ENCODE measurements around the gene EVA1C. TPM values are rescaled to one million over a fixed set of nuclear protein-coding genes. Genes with fewer than 3 reads are reported as not detected.

Gene EVA1C
- total RNA-seq, 4 donors from 2014 or later = 22.4 to 35.1 (median 30.3) TPM

DNA sequence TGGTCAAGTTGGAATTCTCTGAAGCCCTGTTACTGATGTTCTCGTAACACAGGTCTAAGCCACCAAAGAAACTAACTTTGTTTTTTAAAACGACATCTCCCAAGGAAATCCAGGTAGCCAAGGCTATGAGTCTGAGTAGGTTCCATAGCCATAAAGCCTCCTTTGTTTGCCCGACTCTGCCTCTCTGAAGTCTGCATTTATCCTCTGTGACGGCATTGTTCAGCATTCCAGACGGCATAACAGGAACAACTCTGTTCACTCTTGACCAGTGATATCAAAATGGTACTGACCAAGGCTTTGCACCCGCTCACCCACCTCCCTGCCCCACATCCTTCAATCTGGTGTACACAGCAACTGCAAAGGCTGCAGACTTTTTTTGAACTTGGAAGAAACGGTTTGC lies 34.5 kb upstream of the EVA1C start:
- Histone ChIP-seq H3K36me3 (peaks cover 0 to 45% (median 0%) of the 10 kb centered on the region in 3 donors), H3K9me3 (no peaks in the 10 kb centered on the region), H3K27ac (no peak overlapping the region), H3K4me3 (no peak overlapping the region), H3K4me1 (peaks cover 0 to 8% (median 0%) of the 10 kb centered on the region in 4 donors), H3K27me3 (no peaks in the 10 kb centered on the region)
- no peak for TF ChIP-seq POLR2A (IDR thresholded peaks at IDR 0.05)
- TF ChIP-seq, protein P1, sequence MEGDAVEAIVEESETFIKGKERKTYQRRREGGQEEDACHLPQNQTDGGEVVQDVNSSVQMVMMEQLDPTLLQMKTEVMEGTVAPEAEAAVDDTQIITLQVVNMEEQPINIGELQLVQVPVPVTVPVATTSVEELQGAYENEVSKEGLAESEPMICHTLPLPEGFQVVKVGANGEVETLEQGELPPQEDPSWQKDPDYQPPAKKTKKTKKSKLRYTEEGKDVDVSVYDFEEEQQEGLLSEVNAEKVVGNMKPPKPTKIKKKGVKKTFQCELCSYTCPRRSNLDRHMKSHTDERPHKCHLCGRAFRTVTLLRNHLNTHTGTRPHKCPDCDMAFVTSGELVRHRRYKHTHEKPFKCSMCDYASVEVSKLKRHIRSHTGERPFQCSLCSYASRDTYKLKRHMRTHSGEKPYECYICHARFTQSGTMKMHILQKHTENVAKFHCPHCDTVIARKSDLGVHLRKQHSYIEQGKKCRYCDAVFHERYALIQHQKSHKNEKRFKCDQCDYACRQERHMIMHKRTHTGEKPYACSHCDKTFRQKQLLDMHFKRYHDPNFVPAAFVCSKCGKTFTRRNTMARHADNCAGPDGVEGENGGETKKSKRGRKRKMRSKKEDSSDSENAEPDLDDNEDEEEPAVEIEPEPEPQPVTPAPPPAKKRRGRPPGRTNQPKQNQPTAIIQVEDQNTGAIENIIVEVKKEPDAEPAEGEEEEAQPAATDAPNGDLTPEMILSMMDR (IDR thresholded peaks at IDR 0.05) = no peak
- DNase-seq = no peak

GRCh38 chr21:32378956-32379355 lies 33.5 kb upstream of the EVA1C start:
- TF ChIP-seq, protein P1 (IDR thresholded peaks at IDR 0.05) = no peak
- TF ChIP-seq POLR2A (IDR thresholded peaks at IDR 0.05) = no peak
- Histone ChIP-seq H3K27me3 (no peaks in the 10 kb centered on the region), H3K36me3 (peaks cover 0 to 53% (median 0%) of the 10 kb centered on the region in 3 donors), H3K4me1 (peaks cover 0 to 12% (median 0%) of the 10 kb centered on the region in 4 donors), H3K4me3 (no peak overlapping the region), H3K9me3 (no peaks in the 10 kb centered on the region), H3K27ac (no peak overlapping the region)
- no peak for DNase-seq

- no peak for DNase-seq
- H3K4me3 ChIP-seq = no peak overlapping the region
- no peaks in the 10 kb centered on the region for H3K9me3 ChIP-seq
- TF ChIP-seq POLR2A (IDR thresholded peaks at IDR 0.05) = no peak
- TF ChIP-seq, protein P1 (IDR thresholded peaks at IDR 0.05) = no peak
- H3K27me3 ChIP-seq = no peaks in the 10 kb centered on the region
- H3K27ac ChIP-seq = no peak overlapping the region
- peaks cover 0 to 12% (median 0%) of the 10 kb centered on the region in 4 donors for H3K4me1 ChIP-seq
- H3K36me3 ChIP-seq = peaks cover 0 to 50% (median 0%) of the 10 kb centered on the region in 3 donors
Observed at GRCh38 chr21:32380940-32381339, 31.6 kb upstream of the EVA1C start.

DNA sequence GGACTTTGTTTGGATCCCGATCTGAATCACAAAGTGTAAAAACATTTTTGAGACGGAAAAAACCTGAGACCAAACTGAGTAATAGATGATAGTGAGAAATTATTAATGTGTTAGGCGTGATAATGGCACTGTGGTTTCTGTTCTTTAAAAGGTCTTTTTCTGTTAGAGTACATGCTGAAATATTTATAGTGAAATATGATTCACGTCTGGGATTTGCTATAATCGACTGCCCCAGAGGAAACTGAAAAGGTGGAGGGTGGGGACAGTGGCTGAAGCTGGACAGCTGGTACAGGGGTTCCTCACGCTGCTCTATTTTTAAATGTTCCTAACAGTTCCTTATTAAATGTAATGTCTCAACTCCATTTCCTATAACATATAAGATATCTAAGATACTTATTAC lies 30.9 kb upstream of the EVA1C start:
- no peak for DNase-seq
- Histone ChIP-seq H3K4me1 (peaks cover 0 to 12% (median 0%) of the 10 kb centered on the region in 4 donors), H3K36me3 (peaks cover 0 to 50% (median 0%) of the 10 kb centered on the region in 3 donors), H3K9me3 (no peaks in the 10 kb centered on the region), H3K27me3 (no peaks in the 10 kb centered on the region), H3K4me3 (no peak overlapping the region), H3K27ac (no peak overlapping the region)
- TF ChIP-seq, protein P1 (IDR thresholded peaks at IDR 0.05) = no peak
- no peak for TF ChIP-seq POLR2A (IDR thresholded peaks at IDR 0.05)

GRCh38 chr21:32382108-32382644 lies 30.3 kb upstream of the EVA1C start:
- Histone ChIP-seq H3K9me3 (no peaks in the 10 kb centered on the region), H3K36me3 (peaks cover 0 to 46% (median 0%) of the 10 kb centered on the region in 3 donors), H3K27ac (no peak overlapping the region), H3K4me3 (no peak overlapping the region), H3K4me1 (peaks cover 0 to 12% (median 0%) of the 10 kb centered on the region in 4 donors), H3K27me3 (no peaks in the 10 kb centered on the region)
- DNase-seq = no peak
- TF ChIP-seq, protein P1 (IDR thresholded peaks at IDR 0.05) = no peak
- no peak for TF ChIP-seq POLR2A (IDR thresholded peaks at IDR 0.05)
